ES-I3 (cell line): ENCODE measurements around the gene ARMC5.

Experiments
- H3K36me3 ChIP-seq: 2 replicates; pipeline ENCODE4 v1.6.1; 2013; ENCODE audit warnings: mild to moderate bottlenecking, low read length, control low read depth, moderate library complexity; ENCODE audit not compliant: insufficient read depth
- H3K4me1 ChIP-seq: 2 replicates; pipeline ENCODE4 v1.6.1; 2013; ENCODE audit warnings: mild to moderate bottlenecking, control low read depth, low read length; ENCODE audit not compliant: insufficient read depth
- H3K9ac ChIP-seq: 2 replicates; pipeline ENCODE4 v1.6.1; 2013; ENCODE audit warnings: low read depth, mild to moderate bottlenecking, low read length, moderate library complexity
- H3K9me3 ChIP-seq: 2 replicates; pipeline ENCODE4 v1.6.1; 2013; ENCODE audit warnings: mild to moderate bottlenecking, low read length, moderate library complexity; ENCODE audit not compliant: control insufficient read depth, insufficient read depth

Gene ARMC5

GRCh38 chr16:31486045-31486444 is 26.7 kb downstream of the ARMC5 start:
- Histone ChIP-seq H3K4me1 (peaks cover 8% of the 10 kb centered on the region; the same call in 1 of the 2 replicates), H3K9me3 (no peaks in the 10 kb centered on the region), H3K36me3 (no peaks in the 10 kb centered on the region), H3K9ac (no peak overlapping the region)

GRCh38 chr16:31487071-31487719 is 27.9 kb downstream of the ARMC5 start:
- H3K4me1 ChIP-seq = peaks cover 8% of the 10 kb centered on the region; the same call in 1 of the 2 replicates
- H3K36me3 ChIP-seq = no peaks in the 10 kb centered on the region
- H3K9ac ChIP-seq = peak overlapping the region; percentile 49; the same call in 1 of the 2 replicates
- no peaks in the 10 kb centered on the region for H3K9me3 ChIP-seq

DNA sequence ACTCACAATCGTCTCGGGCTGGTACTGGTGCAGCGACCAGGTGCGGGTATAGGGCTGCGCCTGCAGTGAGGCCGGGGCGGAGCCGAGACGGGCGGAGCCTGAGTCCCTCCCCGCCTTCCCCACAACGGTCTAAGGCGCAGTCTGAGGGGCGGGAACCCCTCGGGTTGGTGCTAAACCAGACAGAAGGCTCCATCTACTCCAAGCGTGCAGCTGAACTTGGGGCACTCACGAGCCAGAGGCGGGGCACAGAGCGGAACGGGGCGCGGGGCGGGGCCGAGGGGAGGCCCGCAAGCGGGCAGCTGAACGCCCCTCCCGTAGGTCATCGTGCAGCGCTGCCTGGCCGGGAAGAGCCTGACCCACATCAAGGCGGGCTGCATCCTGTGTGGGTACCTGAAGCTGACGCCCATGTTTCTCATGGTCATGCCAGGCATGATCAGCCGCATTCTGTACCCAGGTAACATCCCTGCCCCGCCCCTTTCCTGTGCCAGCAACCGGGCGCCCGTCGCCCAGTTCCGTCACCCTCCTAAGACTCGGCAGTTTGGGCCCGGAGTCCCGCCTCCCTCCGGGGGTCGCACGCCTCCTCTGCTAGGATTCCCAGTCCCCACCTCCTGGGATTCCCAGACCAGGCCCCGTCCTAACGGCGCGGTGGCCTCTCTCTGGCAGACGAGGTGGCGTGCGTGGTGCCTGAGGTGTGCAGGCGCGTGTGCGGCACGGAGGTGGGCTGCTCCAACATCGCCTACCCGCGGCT is 28.6 kb downstream of the ARMC5 start:
- Histone ChIP-seq H3K9me3 (no peaks in the 10 kb centered on the region), H3K9ac (peak overlapping the region; percentile 49; the same call in 1 of the 2 replicates), H3K4me1 (peaks cover 8% of the 10 kb centered on the region; the same call in 1 of the 2 replicates), H3K36me3 (no peaks in the 10 kb centered on the region)

GRCh38 chr16:31488468-31489297 is 29.4 kb downstream of the ARMC5 start:
- no peaks in the 10 kb centered on the region for H3K9me3 ChIP-seq
- H3K36me3 ChIP-seq = no peaks in the 10 kb centered on the region
- peak overlapping the region; percentile 49; the same call in 1 of the 2 replicates for H3K9ac ChIP-seq
- peaks cover 8% of the 10 kb centered on the region; the same call in 1 of the 2 replicates for H3K4me1 ChIP-seq

DNA sequence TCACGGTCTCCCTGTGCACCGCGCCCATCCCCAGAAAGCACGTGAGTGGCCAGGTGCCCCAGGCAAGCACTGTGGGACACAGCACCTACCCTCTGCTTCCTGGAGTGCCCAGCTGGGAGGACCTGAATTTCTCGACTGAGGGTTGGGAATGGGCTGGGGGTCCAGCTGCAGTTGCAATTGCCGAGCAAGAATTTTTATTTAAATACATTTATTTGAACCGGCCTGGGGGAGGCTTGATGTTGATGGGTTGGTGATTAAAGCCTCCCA is 29.9 kb downstream of the ARMC5 start:
- H3K4me1 ChIP-seq = peaks cover 8% of the 10 kb centered on the region; the same call in 1 of the 2 replicates
- H3K9me3 ChIP-seq = no peaks in the 10 kb centered on the region
- no peak overlapping the region for H3K9ac ChIP-seq
- H3K36me3 ChIP-seq = no peaks in the 10 kb centered on the region

DNA sequence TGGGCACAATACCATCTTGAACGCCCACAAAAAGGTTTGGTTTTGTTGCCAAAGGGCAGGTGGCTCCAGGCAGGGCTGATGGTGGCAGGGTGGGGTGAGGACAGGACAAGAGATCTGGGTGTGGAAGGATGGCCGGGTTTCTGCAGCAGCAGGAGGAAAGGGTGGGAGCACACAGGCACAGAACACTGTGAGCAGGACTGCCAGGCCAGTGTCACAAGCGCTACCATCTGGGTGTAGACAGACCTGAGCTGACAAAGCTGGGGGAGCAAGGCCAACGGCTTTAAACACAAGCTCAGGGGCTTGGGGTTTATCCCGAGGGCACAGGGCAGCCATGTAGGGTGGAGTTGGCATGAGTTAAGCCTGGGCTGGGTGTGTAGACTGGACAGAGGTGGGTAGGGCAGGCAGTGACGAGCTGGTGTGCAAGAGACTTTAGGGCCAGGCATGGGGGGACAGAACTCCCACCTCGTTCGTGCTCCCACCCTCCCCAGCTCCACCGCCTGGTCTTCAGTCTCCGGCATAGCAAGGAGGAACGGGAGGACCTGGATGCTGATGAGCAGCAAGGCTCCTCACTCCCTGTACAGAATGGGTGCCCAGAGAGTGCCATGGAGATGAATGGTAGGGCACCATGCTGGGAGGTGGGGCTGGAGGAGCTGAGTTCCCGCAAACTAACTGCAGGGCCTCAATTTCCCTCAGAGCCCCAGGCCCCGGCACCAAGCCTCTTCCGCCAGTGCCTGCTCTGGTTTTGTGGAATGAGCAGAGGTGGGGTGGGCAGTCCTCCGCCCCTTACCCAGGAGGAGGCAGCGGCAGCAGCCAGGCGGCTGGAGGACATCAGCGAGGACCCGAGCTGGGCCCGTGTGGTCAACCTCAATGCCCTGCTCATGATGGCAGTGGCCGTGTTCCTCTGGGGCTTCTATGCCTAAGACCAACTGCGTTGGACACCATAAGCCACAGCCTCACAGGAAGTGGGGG is 30.6 kb downstream of the ARMC5 start:
- Histone ChIP-seq H3K4me1 (peaks cover 2% of the 10 kb centered on the region; the same call in 1 of the 2 replicates), H3K9me3 (no peaks in the 10 kb centered on the region), H3K36me3 (no peaks in the 10 kb centered on the region), H3K9ac (no peak overlapping the region)

DNA sequence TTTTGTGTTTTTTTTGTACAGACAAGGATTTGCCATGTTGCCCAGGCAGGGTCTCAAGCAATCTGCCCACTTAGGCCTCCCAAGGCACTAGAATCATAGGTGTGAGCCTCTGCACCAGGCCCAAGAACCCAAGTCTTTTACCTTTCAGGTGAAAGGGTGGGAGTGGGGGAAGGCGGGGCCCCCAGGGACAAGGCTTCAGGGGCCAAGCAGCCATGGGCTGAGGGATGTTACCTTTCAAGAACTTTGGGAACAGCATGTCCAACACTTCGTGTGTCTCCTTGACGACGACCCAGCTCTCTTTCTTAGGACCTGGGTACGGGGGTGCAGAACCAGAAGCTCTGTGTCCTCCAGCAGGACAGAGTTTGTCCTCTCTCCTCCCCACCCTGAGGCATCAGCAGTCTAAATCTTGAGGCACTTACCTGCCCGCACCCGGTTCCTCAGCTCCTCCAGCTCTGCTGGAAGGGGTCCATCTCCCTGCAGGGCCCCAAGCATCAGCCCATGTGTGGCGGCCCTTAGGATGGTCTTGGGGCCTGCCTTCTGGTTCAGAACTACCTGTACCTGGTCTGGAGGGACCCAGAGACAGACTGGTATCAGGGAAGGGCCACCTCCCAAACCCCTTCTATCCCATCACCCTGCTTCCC is 32.6 kb downstream of the ARMC5 start:
- H3K36me3 ChIP-seq = no peaks in the 10 kb centered on the region
- H3K4me1 ChIP-seq = no peaks in the 10 kb centered on the region; the same call in 1 of the 2 replicates
- no peaks in the 10 kb centered on the region for H3K9me3 ChIP-seq
- no peak overlapping the region for H3K9ac ChIP-seq

DNA sequence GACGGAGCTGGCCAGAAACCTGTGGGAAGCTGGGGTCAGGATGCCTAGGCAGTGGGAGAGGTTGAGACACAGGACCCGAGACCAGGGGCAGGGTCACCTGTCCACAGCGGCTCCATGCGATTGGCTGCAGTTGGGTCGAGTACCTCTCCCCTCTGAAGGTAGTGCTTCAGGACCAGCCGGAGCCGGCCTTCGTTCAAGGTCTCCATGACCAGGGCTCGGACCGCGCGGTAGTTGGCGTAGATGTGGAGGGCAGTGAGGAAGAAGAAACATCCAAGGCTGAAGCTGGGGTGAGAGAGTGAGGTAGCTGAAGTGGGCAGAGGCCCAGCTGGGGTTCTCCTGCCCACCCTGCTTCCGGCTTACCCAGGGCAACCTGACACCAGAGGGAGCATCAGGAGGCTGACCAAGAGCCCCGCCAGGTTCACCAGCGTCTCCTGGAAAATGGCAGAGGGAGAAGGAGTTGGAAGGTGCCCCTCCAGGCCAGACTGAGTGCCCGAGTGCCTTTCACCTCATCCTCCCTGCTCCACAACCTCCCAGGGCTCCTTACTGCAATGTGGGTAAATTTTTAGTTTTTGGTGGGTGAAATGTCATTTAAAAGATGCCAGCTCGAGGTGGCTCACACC is 34.3 kb downstream of the ARMC5 start:
- no peaks in the 10 kb centered on the region for H3K4me1 ChIP-seq
- no peaks in the 10 kb centered on the region for H3K9me3 ChIP-seq
- no peak overlapping the region for H3K9ac ChIP-seq
- no peaks in the 10 kb centered on the region for H3K36me3 ChIP-seq

DNA sequence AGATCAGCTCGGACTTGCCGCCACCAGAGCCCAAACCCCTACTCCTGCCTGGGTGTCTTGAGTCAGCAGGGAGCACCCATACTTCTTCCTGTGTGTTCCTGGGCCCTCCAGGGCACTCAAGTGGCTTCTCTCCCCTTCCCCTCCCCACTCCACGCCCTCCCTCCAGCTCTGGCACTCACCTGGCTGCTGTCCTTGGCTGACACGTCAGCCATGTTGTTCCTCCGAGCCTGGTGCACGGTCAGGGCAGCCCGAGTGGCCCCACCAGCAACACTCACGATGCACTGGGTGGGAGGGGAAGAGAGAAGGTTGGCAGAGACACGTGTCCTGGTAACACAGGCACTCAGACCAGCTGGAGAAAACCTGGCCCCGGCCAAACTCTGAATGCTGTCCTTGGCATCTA is 37.4 kb downstream of the ARMC5 start:
- Histone ChIP-seq H3K4me1 (peaks cover 2% of the 10 kb centered on the region; the same call in 1 of the 2 replicates), H3K36me3 (0 out of 2 replicates have a peak, but pooled peaks cover 6% of the 10 kb centered on the region), H3K9me3 (no peaks in the 10 kb centered on the region), H3K9ac (no peak overlapping the region)

GRCh38 chr16:31498493-31498892 is 39.2 kb downstream of the ARMC5 start:
- H3K9me3 ChIP-seq = no peaks in the 10 kb centered on the region
- H3K9ac ChIP-seq = no peak overlapping the region
- H3K4me1 ChIP-seq = peaks cover 11% of the 10 kb centered on the region; the same call in 1 of the 2 replicates
- H3K36me3 ChIP-seq = 0 out of 2 replicates have a peak, but pooled peaks cover 6% of the 10 kb centered on the region

DNA sequence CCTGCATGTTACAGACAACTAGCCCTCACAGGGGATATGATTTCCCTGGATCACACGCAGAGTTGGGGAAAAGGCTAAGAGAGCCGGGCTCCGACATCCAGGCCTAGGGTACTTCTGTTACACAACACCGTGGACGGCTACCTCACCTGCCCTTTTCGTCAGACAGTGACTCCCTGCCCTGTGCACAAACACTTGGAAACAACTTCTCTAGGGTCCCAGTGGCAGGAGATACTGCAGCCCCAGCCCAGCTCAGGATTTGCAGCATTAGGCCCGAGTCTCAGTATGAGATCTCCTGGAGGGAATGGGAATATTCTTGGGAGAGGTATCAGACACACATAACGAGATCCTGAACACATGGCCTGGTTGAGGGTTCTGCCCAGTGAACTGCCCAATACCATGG is 40.6 kb downstream of the ARMC5 start:
- H3K9ac ChIP-seq = no peak overlapping the region
- peaks cover 11% of the 10 kb centered on the region; the same call in 1 of the 2 replicates for H3K4me1 ChIP-seq
- no peaks in the 10 kb centered on the region for H3K9me3 ChIP-seq
- H3K36me3 ChIP-seq = 0 out of 2 replicates have a peak, but pooled peaks cover 6% of the 10 kb centered on the region

GRCh38 chr16:31501226-31501965 is 42.1 kb downstream of the ARMC5 start:
- Histone ChIP-seq H3K4me1 (peaks cover 11% of the 10 kb centered on the region; the same call in 1 of the 2 replicates), H3K9ac (no peak overlapping the region), H3K36me3 (0 out of 2 replicates have a peak, but pooled peaks cover 6% of the 10 kb centered on the region), H3K9me3 (no peaks in the 10 kb centered on the region)
